BJ (cell line): ENCODE measurements around the gene AK2. TPM values are rescaled to one million over a fixed set of nuclear protein-coding genes. Genes with fewer than 3 reads are reported as not detected.

Experiments used
- CTCF ChIA-PET: fragments of 350-600 bp; formaldehyde crosslinking; extraction: SDS; loops from one replicate; lab custom pipeline; 2021; ENCODE audit warnings: antibody characterized with exemption, inconsistent platforms; lab: Yijun Ruan, JAX
- POLR2A ChIA-PET: fragments of 300-600 bp; sonication (Branson Sonifier 250); formaldehyde crosslinking; extraction: SDS; loops from one replicate; lab custom pipeline; 2021; ENCODE audit warnings: antibody characterized with exemption; lab: Charles Lee
- DNase-seq: peaks from one replicate; pipeline ENCODE4 v3.0.0-alpha.2; 2011; ENCODE audit warnings: low read depth
- H3K27me3 ChIP-seq: 2 replicates; pipeline ENCODE4 v1.6.0; 2011; ENCODE audit warnings: low read length; ENCODE audit not compliant: control insufficient read depth, insufficient read depth
- H3K36me3 ChIP-seq: 2 replicates; pipeline ENCODE4 v1.5.1; 2011; ENCODE audit warnings: low read length; ENCODE audit not compliant: control insufficient read depth, insufficient read depth
- H3K4me3 ChIP-seq: 2 replicates; pipeline ENCODE4 v1.5.1; 2011; ENCODE audit warnings: low read depth, mild to moderate bottlenecking, control low read depth, low read length
- CTCF ChIP-seq: IDR thresholded peaks from 2 replicates; pipeline ENCODE4 v1.5.1; 2011; ENCODE audit warnings: low read depth, mild to moderate bottlenecking, control low read depth, inconsistent platforms, low read length, moderate library complexity; ENCODE audit not compliant: insufficient read depth
- polyA plus RNA-seq: library from polyadenylated mRNA; depleted of rRNA; stranded (reverse); fragments of >200 nt; gene quantifications from 2 replicates; pipeline ENCODE4 v1.2.3, GENCODE V29; 2011

AK2 gene
- polyA plus RNA-seq, 1 experiment = 131 TPM

GRCh38 chr1:32985226-32985625 is 51.5 kb downstream of the AK2 start:
- ChIA-PET POLR2A (no interaction called here), CTCF (interaction anchor here (1.0 kb wide), 1 partner anchor 16 kb away, joined by 3 read pairs; no protein-coding TSS in a partner anchor)
- Histone ChIP-seq H3K27me3 (no peaks in the 10 kb centered on the region), H3K36me3 (no peaks in the 10 kb centered on the region), H3K4me3 (no peak overlapping the region)
- DNase-seq = no peak
- no peak for TF ChIP-seq CTCF

- DNase-seq = peak; percentile 58
- ChIA-PET CTCF (interaction anchor here (1.0 kb wide), 1 partner anchor 16 kb away, joined by 3 read pairs; no protein-coding TSS in a partner anchor), POLR2A (no interaction called here)
- no peak for TF ChIP-seq CTCF
- H3K4me3 ChIP-seq = no peak overlapping the region
- no peaks in the 10 kb centered on the region for H3K36me3 ChIP-seq
- H3K27me3 ChIP-seq = no peaks in the 10 kb centered on the region
These were observed 52.1 kb downstream of the AK2 start for GRCh38 chr1:32984455-32985171.

GRCh38 chr1:32984090-32984454 is 52.6 kb downstream of the AK2 start:
- H3K27me3 ChIP-seq = no peaks in the 10 kb centered on the region
- no peak overlapping the region for H3K4me3 ChIP-seq
- no peak for TF ChIP-seq CTCF
- CTCF ChIA-PET = no interaction called here
- no peaks in the 10 kb centered on the region for H3K36me3 ChIP-seq
- POLR2A ChIA-PET = no interaction called here
- no peak for DNase-seq

- no peaks in the 10 kb centered on the region for H3K27me3 ChIP-seq
- CTCF ChIA-PET = no interaction called here
- no peak for DNase-seq
- no peak overlapping the region for H3K4me3 ChIP-seq
- POLR2A ChIA-PET = no interaction called here
- TF ChIP-seq CTCF = no peak
- no peaks in the 10 kb centered on the region for H3K36me3 ChIP-seq
These were observed 53.7 kb downstream of the AK2 start for GRCh38 chr1:32983020-32983419.

GRCh38 chr1:32981003-32981901 is 55.4 kb downstream of the AK2 start:
- H3K4me3 ChIP-seq = no peak overlapping the region
- no peaks in the 10 kb centered on the region for H3K27me3 ChIP-seq
- no peak for DNase-seq
- no peak for TF ChIP-seq CTCF
- H3K36me3 ChIP-seq = no peaks in the 10 kb centered on the region
- POLR2A ChIA-PET = interaction anchor here (0.5 kb wide), 1 partner anchor 16 kb away, joined by 3 read pairs; no protein-coding TSS in a partner anchor
- CTCF ChIA-PET = interaction anchor here (0.6 to 1.2 kb wide), 3 partner anchors 19 to 31 kb away, joined by 3 to 4 read pairs (median 3); no protein-coding TSS in a partner anchor
